GM12878 (cell line): Measurements from ENCODE around the gene ICA1. TPM values are rescaled to one million over a fixed set of nuclear protein-coding genes. Genes with fewer than 3 reads are reported as not detected.

Experiments used
- ATAC-seq: fragments of 200-7000 bp; cut with Tn5 transposase; 3 replicates; pipeline ENCODE4 v1.9.1; 2020; ENCODE audit warnings: mild to moderate bottlenecking, moderate library complexity
- BruUV-seq: library from RNA; stranded (reverse); fragments of 400-500 nt; replicated peaks from 2 replicates; lab custom pipeline; 2021; lab: Mats Ljungman, UMichigan
- CTCF ChIA-PET: fragments of 300-600 bp; sonication (Branson Sonifier 250); formaldehyde crosslinking; extraction: SDS; loops from one replicate; lab custom pipeline; 2021; ENCODE audit warnings: inconsistent platforms; lab: Yijun Ruan, JAX
- POLR2A ChIA-PET: fragments of 350-600 bp; formaldehyde crosslinking; extraction: SDS; loops from one replicate; lab custom pipeline; 2021; ENCODE audit warnings: inconsistent platforms; lab: Charles Lee
- RAD21 ChIA-PET: fragments of 300-600 bp; sonication (Branson Sonifier 250); formaldehyde crosslinking; loops from one replicate; lab custom pipeline; 2023; ENCODE audit warnings: antibody characterized with exemption; ENCODE audit not compliant: unreplicated experiment; lab: Charles Lee
- SMC1A ChIA-PET: fragments of 300-600 bp; sonication (Branson Sonifier 250); formaldehyde crosslinking; loops from one replicate; lab custom pipeline; 2023; ENCODE audit not compliant: unreplicated experiment, uncharacterized antibody; lab: Charles Lee
- DNase-seq: peaks from one replicate; pipeline ENCODE4 v3.0.0-alpha.2; 2011; ENCODE audit warnings: low read depth, low spot score
- FAIRE-seq: peaks from 3 replicates; lab custom pipeline; 2011; peaks lifted over from hg19 to GRCh38; lab: Jason Lieb, UNC
- H2AFZ ChIP-seq: 2 replicates; pipeline ENCODE4 v1.6.0; 2011; ENCODE audit warnings: low read depth, low read length, control low read depth; ENCODE audit not compliant: control insufficient read depth
- H3K27ac ChIP-seq: 2 replicates; pipeline ENCODE4 v1.5.1; 2011; ENCODE audit warnings: control low read depth; ENCODE audit not compliant: control insufficient read depth, insufficient read depth
- H3K27me3 ChIP-seq, 2 experiments: replicated peaks in 1 of 2; 2 replicates each; pipeline versions ENCODE4 v1.6.0 to v1.6.1; 2011; ENCODE audit warnings: low read length in 1 of 2; ENCODE audit not compliant: control insufficient read depth in 2 of 2, insufficient read depth in 2 of 2
- H3K36me3 ChIP-seq, 2 experiments: 2 replicates each; pipeline ENCODE4 v1.5.1; 2011; ENCODE audit warnings: low read length in 1 of 2; ENCODE audit not compliant: control insufficient read depth in 2 of 2, insufficient read depth in 2 of 2
- H3K4me1 ChIP-seq: 2 replicates; pipeline ENCODE4 v1.6.1; 2011; ENCODE audit warnings: mild to moderate bottlenecking, low read length, moderate library complexity, mixed read lengths; ENCODE audit not compliant: control insufficient read depth, insufficient read depth
- H3K4me2 ChIP-seq: 2 replicates; pipeline ENCODE4 v1.6.0; 2011; ENCODE audit warnings: control low read depth; ENCODE audit not compliant: control insufficient read depth, insufficient read depth
- H3K4me3 ChIP-seq: fragments of 200-600 bp; sonication (generic); 2 replicates; pipeline ENCODE4 v1.5.1; 2016
- H3K79me2 ChIP-seq: 2 replicates; pipeline ENCODE4 v1.6.0; 2011; ENCODE audit warnings: low read length; ENCODE audit not compliant: control insufficient read depth, insufficient read depth
- H3K9ac ChIP-seq: 2 replicates; pipeline ENCODE4 v1.8.0; 2011; ENCODE audit warnings: low read length, control low read depth, mixed read lengths; ENCODE audit not compliant: control insufficient read depth, insufficient read depth
- H3K9me3 ChIP-seq: replicated peaks from 3 replicates; pipeline ENCODE4 v1.5.1; 2011; ENCODE audit warnings: mild to moderate bottlenecking, low read length; ENCODE audit not compliant: control insufficient read depth, insufficient read depth
- H4K20me1 ChIP-seq: 2 replicates; pipeline ENCODE4 v1.6.0; 2011; ENCODE audit not compliant: control insufficient read depth, insufficient read depth
- CEBPZ ChIP-seq: fragments of 150-350 bp; IDR thresholded peaks from 2 replicates; pipeline ENCODE4 v1.6.1; 2016; ENCODE audit warnings: low read depth, low read length
- CHD1 ChIP-seq: IDR thresholded peaks from 2 replicates; pipeline ENCODE4 v1.6.1; 2012; ENCODE audit warnings: low read depth, low read length, improper control_type of control experiment
- EGR1 ChIP-seq, 2 experiments: IDR thresholded peaks; 1 replicate in 1 of 2; 2 replicates in 1 of 2; pipeline ENCODE4 v1.6.1; 2011 to 2012; ENCODE audit warnings: low read depth in 2 of 2, low read length in 2 of 2, borderline replicate concordance in 1 of 2, mild to moderate bottlenecking in 1 of 2, moderate library complexity in 1 of 2
- HDAC2 ChIP-seq: fragments of 200-600 bp; sonication (generic); IDR thresholded peaks from 2 replicates; pipeline ENCODE4 v1.6.1; 2017
- LARP7 ChIP-seq: fragments of 450-650 bp; IDR thresholded peaks from 2 replicates; pipeline ENCODE4 v1.6.1; 2017; ENCODE audit warnings: mild to moderate bottlenecking
- MXI1 ChIP-seq: fragments of 150-350 bp; IDR thresholded peaks from 2 replicates; pipeline ENCODE4 v1.6.1; 2011; ENCODE audit warnings: low read depth, mild to moderate bottlenecking, inconsistent platforms, low read length, improper control_type of control experiment
- NBN ChIP-seq: fragments of 450-650 bp; IDR thresholded peaks from 2 replicates; pipeline ENCODE4 v1.6.1; 2016
- NFIC ChIP-seq: IDR thresholded peaks from 2 replicates; pipeline ENCODE4 v1.6.1; 2012; ENCODE audit warnings: low read depth, mild to moderate bottlenecking, inconsistent platforms, low read length, moderate library complexity
- NFYA ChIP-seq: IDR thresholded peaks from 2 replicates; pipeline ENCODE4 v1.6.1; 2011; ENCODE audit warnings: low read depth, mild to moderate bottlenecking, low read length, improper control_type of control experiment, borderline replicate concordance
- NR2C1 ChIP-seq: fragments of 450-650 bp; IDR thresholded peaks from 2 replicates; pipeline ENCODE4 v1.6.1; 2017; ENCODE audit warnings: antibody characterized with exemption, mild to moderate bottlenecking, moderate library complexity
- NR2C2 ChIP-seq: IDR thresholded peaks from 2 replicates; pipeline ENCODE4 v1.6.1; 2011; ENCODE audit warnings: borderline replicate concordance, low read depth; ENCODE audit not compliant: control insufficient read depth, insufficient read length
- PAX5 ChIP-seq: IDR thresholded peaks from 2 replicates; pipeline ENCODE4 v1.6.1; 2011; ENCODE audit warnings: low read depth, low read length, borderline replicate concordance
- PBX3 ChIP-seq: IDR thresholded peaks from 2 replicates; pipeline ENCODE4 v1.6.1; 2011; ENCODE audit warnings: mild to moderate bottlenecking, low read depth, low read length, moderate library complexity; ENCODE audit not compliant: insufficient replicate concordance
- POLR2A ChIP-seq: IDR thresholded peaks from 2 replicates; pipeline ENCODE4 v1.6.1; 2011; ENCODE audit warnings: low read depth, mild to moderate bottlenecking, low read length
- RELA ChIP-seq: fragments of 450-650 bp; IDR thresholded peaks from 2 replicates; pipeline ENCODE4 v1.8.0; 2014; ENCODE audit warnings: borderline replicate concordance; ENCODE audit not compliant: partially characterized antibody
- SIN3A ChIP-seq: IDR thresholded peaks from 2 replicates; pipeline ENCODE4 v1.6.1; 2012; ENCODE audit warnings: low read depth, low read length, improper control_type of control experiment
- STAT3 ChIP-seq: IDR thresholded peaks from 2 replicates; pipeline ENCODE4 v1.6.1; 2011; ENCODE audit warnings: low read depth, low read length, improper control_type of control experiment
- TARDBP ChIP-seq: IDR thresholded peaks from 2 replicates; pipeline ENCODE4 v1.6.1; 2016; ENCODE audit warnings: borderline replicate concordance
- TCF12 ChIP-seq: IDR thresholded peaks from 2 replicates; pipeline ENCODE4 v1.6.1; 2011; ENCODE audit warnings: low read depth, mild to moderate bottlenecking, low read length
- WRNIP1 ChIP-seq: IDR thresholded peaks from 2 replicates; pipeline ENCODE4 v1.6.1; 2011; ENCODE audit warnings: low read depth, low read length, improper control_type of control experiment, borderline replicate concordance
- ZNF622 ChIP-seq: fragments of 450-650 bp; IDR thresholded peaks from 2 replicates; pipeline ENCODE4 v1.6.1; 2017; ENCODE audit warnings: mild to moderate bottlenecking, inconsistent platforms
- WGBS: methylation state at CpG from one replicate; pipeline ENCODE4 v1.1.6; 2016; ENCODE audit warnings: low lambda C conversion rate; ENCODE audit not compliant: insufficient replicate concordance, insufficient coverage; ENCODE audit errors: missing lambda C conversion rate; 5-methylcytosine and 5-hydroxymethylcytosine counted together
- in situ Hi-C: fragments of 300-500 bp; cut with MboI; formaldehyde crosslinking; loops from 9 replicates; pipeline ENCODE4 v1.14.3; 2018; ENCODE audit warnings: mixed read lengths
- intact Hi-C: fragments of 100-400 bp; cut with micrococcal nuclease; formaldehyde crosslinking; loops from one replicate; pipeline ENCODE4 v1.14.2; 2022; ENCODE audit not compliant: unreplicated experiment
- polyA plus RNA-seq, 11 experiments: library from polyadenylated mRNA; depleted of rRNA in 4 of 11; unstranded in 6 of 11; stranded (reverse) in 5 of 11; fragments of >200 nt; fragmentation: Nextera tagmentation in 4 of 11; fragmentation: Illumina TruSeq in 1 of 11; extraction: Ambion mirVana in 4 of 11; extraction: Trizol in 1 of 11; gene quantifications; 1 replicate in 1 of 11; 2 replicates in 10 of 11; pipeline versions ENCODE4 v1.2.1 to v1.2.3, GENCODE V29; 2011 to 2016; ENCODE audit warnings: inconsistent platforms in 2 of 11, missing spikeins in 2 of 11, low read depth in 1 of 11
- total RNA-seq, 4 experiments: library from RNA; depleted of rRNA in 3 of 4; stranded (reverse); fragments of >200 nt in 3 of 4; fragmentation: Illumina TruSeq in 1 of 4; extraction: Trizol in 1 of 4; gene quantifications; 2 replicates each; pipeline versions ENCODE4 v1.2.1 to v1.2.3, GENCODE V29; 2013 to 2021

Gene ICA1
- total and polyA plus RNA-seq, 10 of the 15 experiments (the other 5 are each of a cell fraction or from before 2014, with no cell fraction given): 1.3 to 35.1 (median 3.3) TPM

- TF ChIP-seq PBX3 (no peak), HDAC2 (no peak), MXI1 (no peak), NBN (no peak), CEBPZ (no peak), TARDBP (no peak)
- TF ChIP-seq, all 136 proteins: peak for 0
Observed at GRCh38 chr7:8065356-8065813, 196.6 kb downstream of the ICA1 start (continued).

GRCh38 chr7:8064828-8065227 is 197.1 kb downstream of the ICA1 start:
- no peak for ATAC-seq
- ChIA-PET POLR2A (no interaction called here), CTCF (interaction anchor here (1.4 to 1.6 kb wide), 4 partner anchors 11 to 384 kb away, joined by 3 to 4 read pairs (median 4); no protein-coding TSS in a partner anchor)
- no peak for TF ChIP-seq RELA
- TF ChIP-seq SIN3A: no peak
- no peak for TF ChIP-seq EGR1 (IDR thresholded peaks at IDR 0.05; ENCODE audit: borderline replicate concordance in 1 of 2, low read depth in 2 of 2, low read length in 2 of 2)
- TF ChIP-seq ZNF622: no peak
- TF ChIP-seq POLR2A: no peak
- TF ChIP-seq NFYA: no peak
- TF ChIP-seq WRNIP1: no peak
- no peak for TF ChIP-seq NR2C2
- no peak for TF ChIP-seq STAT3
- no peak for TF ChIP-seq CHD1
- no peak for TF ChIP-seq LARP7
- no peak for TF ChIP-seq NBN
- TF ChIP-seq NFIC: no peak
- TF ChIP-seq PAX5: no peak
- TF ChIP-seq NR2C1: no peak
- TF ChIP-seq TCF12: no peak

More at GRCh38 chr7:8064828-8065227, 197.1 kb downstream of the ICA1 start:
- DNase-seq (no peak), FAIRE-seq (no peak)
- ChIA-PET SMC1A (interaction anchor here (0.6 to 1.8 kb wide), 5 partner anchors 8 to 111 kb away, joined by 3 to 4 read pairs (median 3); no protein-coding TSS in a partner anchor), RAD21 (interaction anchor here (1.1 kb wide), 1 partner anchor 10 kb away, joined by 3 read pairs; no protein-coding TSS in a partner anchor)
- Histone ChIP-seq H3K27me3 (no peaks in the 10 kb centered on the region), H3K9me3 (peaks cover 5% of the 10 kb centered on the region; the same call in 2 of the 3 replicates), H3K27ac (no peak overlapping the region), H3K4me3 (no peak overlapping the region), H3K9ac (no peak overlapping the region), H2AFZ (no peak overlapping the region), H3K36me3 (peaks cover 7 to 23% of the 10 kb centered on the region in 2 experiments), H3K79me2 (peaks cover 18% of the 10 kb centered on the region), H4K20me1 (no peaks in the 10 kb centered on the region; the same call in 1 of the 2 replicates), H3K4me2 (no peak overlapping the region), H3K4me1 (peaks cover 8% of the 10 kb centered on the region; the same call in 1 of the 2 replicates)
- BruUV-seq: no TSS peak
- over 99% methylated on average over 12 of the region's 12 CpGs for WGBS
- in situ Hi-C loops: no loop called here
- intact Hi-C loops: no loop called here
